Measurements from ENCODE around the gene GPRC5B.

Gene GPRC5B, protein sequence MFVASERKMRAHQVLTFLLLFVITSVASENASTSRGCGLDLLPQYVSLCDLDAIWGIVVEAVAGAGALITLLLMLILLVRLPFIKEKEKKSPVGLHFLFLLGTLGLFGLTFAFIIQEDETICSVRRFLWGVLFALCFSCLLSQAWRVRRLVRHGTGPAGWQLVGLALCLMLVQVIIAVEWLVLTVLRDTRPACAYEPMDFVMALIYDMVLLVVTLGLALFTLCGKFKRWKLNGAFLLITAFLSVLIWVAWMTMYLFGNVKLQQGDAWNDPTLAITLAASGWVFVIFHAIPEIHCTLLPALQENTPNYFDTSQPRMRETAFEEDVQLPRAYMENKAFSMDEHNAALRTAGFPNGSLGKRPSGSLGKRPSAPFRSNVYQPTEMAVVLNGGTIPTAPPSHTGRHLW

DNA sequence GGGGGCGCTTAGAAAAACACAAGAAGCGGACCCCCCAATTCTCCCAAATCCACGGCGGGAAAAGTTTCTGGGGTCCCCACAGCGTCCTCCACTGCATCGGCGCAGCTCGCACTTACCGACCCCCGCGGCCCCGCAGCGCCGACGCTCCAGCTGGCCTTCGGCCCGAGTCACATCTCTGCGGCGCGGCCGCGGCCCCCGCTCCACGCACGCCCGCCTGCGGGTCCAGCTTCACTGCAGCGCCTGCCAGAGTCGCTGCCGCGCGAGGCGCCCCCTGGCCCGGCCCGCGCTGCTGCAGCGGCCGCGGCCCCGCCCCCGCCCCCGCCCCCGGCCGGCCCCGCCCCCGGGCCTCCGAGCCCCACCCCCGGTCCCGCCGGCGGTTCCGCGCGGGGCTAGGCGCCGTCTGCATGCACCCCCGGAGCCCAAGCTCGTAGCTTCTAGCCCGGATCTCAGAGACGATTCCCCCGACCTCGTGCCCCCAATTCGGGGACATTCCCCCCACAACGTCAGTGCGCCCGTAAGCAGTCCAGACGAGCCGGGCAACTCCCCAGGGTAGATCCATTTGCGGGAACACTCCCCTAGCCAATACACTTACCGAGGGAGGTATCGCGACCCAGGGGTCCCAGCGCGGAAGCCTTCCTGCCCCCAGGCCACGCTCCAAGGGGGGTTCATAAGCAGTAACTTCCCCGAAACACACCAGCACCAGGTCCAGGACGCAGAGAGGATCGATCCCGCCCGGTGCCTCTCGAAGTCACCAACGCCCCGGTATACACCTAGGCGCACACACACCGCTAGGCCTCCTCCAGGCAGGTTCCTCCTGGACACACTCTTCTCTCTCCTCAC lies at the start of gene GPRC5B:
Gene GPRC5B (minus strand): TSS at position 238 of the 840 bp plus-strand sequence. CDS start 12,003 bp downstream, outside the sequence.
- DNase-seq = peak in 1 of 2 donors; percentile 6

DNA sequence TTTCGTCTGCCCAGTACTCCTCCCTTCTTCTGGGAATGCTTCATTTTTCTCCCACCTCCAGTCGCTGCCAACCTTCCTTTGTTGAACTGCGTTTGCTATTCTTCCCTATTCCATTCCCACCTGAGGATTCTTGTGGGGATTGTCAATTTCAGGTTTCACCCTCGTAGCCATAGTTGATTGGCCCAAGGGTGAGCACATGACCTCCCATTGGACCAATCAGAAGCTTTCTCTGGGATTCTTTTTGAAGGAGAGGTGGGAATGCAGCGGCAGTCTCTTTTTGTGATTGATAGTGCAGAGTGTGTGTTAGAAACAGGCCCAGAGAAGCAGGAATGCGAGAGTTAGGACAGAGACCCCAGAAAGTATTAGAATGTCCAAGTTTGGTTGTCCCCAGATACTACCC lies 49.1 kb upstream of the GPRC5B start:
- no peak for DNase-seq

- no peak for DNase-seq
These were observed 44.4 kb upstream of the GPRC5B start for GRCh38 chr16:19929062-19929511.

DNA sequence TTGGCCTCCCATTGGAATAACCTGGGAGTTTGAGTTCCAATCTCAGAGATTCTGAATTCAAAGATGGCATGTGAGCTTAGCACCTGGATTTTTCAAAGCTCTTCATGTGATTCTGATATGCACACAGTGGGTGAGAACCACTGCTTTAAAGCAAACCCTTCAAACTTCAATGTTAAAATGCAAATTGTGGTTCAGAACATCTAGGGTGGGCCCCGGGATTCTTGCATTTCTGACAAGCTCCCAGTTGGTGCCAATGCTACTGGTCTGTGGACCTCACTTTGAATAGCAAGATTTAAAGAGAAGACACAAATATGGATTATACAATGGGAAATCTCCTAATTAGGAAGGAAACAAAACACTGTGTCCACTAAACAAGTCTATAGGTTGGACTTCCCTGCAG lies 43.8 kb upstream of the GPRC5B start:
- no peak for DNase-seq

DNA sequence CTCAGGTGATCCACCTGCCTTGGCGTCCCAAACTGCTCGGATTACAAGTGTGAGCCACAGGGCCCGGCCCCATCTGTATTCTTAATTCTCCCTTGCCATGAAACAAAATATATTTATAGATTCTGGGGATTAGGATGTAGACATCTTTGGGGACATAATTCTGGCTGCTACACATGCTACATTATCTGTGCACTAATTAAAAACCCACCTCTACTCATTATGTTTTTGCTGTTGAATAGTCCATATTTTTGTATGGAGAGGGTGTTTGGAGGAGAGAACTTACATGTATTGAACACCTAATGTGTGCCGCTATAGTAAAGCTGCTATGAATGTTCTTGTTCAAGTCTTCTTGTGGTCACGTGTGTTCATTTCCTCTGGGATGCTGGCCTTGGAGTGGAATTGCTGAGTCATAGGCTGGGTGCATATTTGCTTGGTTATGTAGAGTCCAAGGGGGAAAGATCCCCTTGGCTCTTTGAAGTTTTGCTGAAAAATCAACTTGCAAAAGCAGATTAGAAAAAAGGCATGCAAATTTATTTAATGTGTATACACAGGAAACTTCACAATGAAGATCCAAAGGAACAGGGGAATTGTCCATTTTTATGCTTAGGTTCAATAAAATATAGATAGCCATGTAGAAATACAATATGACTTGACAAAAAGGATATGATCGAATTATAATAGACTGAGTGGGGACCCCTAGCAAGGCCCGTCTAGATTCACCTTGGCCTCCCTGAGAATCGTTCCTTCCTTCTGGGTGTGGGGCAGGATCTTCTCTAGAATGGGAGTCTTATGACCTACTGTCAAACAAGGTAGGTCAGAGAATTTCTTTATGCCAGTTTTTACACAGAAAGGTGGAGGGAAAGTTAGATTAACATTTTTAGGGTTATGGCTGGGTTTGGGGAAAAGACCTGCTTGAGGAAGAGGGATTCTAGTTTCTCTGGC lies 42.1 kb upstream of the GPRC5B start:
- no peak for DNase-seq

DNA sequence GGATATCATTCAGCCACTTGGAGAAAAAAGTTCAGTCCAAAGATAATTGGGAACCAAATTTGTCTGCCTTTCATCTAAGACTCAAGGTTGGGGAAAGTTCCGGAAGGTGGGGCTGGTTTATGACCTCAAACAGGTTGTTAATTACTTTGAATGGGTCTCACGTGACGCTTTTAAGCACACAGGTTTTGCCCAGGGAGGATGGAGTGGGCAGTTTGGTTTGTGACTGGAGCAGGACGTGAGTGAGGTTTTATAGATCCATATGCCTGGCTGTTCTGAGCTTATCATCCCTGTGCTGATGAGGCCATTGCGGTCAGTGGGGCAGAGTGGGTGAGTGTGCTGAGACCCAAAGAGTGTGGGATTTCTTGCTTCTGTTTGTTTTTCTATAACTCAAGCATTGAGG lies 38.7 kb upstream of the GPRC5B start:
- DNase-seq = no peak

GRCh38 chr16:19919142-19919541 lies 34.5 kb upstream of the GPRC5B start:
- DNase-seq = no peak

GRCh38 chr16:19916064-19916463 lies 31.4 kb upstream of the GPRC5B start:
- DNase-seq = no peak

- DNase-seq = no peak
These were observed 30.2 kb upstream of the GPRC5B start for GRCh38 chr16:19914877-19915276.

GRCh38 chr16:19913340-19913645 lies 28.6 kb upstream of the GPRC5B start:
- peak; percentile 38 to 63 for DNase-seq

DNA sequence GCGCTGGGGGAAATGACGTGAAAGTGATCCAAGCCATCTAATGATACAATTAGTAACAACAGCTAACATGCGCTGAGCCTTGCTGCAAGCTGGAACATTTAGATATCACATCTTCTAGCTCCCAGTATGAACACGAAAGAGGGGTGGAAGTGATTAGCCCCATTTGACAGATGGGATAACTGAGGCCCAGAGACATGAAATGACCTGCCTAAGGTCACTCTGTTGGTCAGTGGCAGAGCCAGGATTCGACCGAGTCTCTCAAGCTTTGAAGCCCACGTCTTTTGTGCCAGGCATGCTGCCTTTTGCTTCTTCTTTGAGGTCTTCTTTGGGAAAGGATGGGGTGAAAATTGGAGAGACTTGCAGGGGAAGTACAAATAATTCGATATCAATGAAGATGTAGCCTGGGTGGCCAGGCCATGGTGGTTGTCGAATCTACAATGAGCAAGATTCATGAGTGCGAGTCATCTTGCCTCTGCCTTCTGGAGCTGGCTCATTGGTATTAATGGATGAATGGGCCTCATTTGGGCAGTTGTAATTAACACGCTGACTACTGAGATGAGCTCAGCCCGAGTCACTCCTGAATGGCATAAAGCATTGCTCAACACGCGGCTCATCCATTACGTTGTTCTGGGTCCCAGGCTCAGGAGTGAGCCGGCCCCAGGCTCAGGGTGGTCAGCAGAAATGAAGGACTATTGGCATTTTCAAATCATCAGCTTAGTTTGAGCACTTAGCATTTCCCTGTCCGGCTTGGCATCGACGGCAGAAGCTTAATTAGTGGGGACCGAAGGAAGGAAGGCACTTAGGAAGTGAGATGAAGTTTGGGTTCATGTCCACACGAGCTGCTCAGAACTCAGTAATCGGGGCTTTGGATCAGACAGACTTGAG lies 28.0 kb upstream of the GPRC5B start:
- DNase-seq = peak; percentile 33 to 41

GRCh38 chr16:19911747-19912454 lies 27.3 kb upstream of the GPRC5B start:
- peak; percentile 44 to 70 for DNase-seq

DNA sequence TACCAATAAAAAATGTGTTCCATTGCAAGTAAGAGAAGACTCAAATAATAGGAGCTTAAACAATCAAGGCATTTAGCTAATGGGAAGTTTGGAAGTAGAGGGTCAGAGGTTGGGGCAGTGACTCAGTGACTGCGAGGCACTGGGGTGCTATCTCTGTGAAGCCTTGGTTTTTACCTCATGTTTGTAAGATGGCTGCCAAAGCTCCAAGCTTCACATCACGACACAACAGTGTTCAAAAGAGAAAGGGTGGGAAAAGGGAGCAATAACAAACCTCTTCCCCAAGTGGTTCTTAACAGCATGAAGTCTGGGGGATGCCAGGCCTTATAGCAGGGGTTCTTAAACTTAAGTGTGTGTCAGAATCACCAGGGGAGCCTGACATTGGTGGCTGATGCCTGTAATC lies 26.6 kb upstream of the GPRC5B start:
- no peak for DNase-seq

GRCh38 chr16:19909750-19910322 lies 25.2 kb upstream of the GPRC5B start:
- DNase-seq = no peak

GRCh38 chr16:19908921-19909320 lies 24.3 kb upstream of the GPRC5B start:
- no peak for DNase-seq

- DNase-seq = peak; percentile 49 to 80
These were observed 22.7 kb upstream of the GPRC5B start for GRCh38 chr16:19907161-19907992.

- no peak for DNase-seq
These were observed 16.5 kb upstream of the GPRC5B start for GRCh38 chr16:19901164-19901563.

GRCh38 chr16:19899605-19899955 lies 14.9 kb upstream of the GPRC5B start:
- no peak for DNase-seq

DNA sequence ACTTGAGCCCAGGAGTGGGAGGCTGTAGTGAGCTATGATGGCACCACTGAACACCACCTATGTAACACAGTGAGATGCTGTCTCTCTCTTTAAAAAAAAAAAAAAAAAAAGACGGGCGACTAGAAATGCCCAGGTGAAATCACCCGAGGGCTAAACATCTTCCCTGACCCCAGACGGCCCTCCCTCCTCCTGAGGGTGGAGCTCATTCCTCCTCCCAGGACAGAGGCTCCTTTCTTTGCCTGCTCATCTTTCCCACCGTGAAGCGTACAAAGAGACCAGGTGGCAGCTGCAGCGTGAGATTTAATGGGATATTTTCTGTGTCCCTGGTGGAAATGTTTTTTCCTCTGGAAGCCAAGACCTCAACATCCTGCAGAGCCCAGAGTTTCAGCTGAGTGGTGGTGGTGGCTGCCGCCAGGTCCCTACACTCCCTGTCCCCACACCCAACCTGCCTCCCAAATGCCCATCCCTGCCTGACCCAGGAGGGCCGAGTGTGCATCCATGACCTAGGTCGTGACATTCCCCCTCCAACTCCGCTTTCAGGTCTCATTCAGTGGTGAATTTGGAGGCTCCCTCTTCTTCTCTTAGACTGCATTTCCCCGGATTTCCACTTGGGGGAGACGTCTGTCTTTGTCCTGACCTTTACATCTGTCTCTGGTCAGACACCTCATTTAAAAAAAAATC lies 14.4 kb upstream of the GPRC5B start:
- peak; percentile 25 to 79 for DNase-seq
